HepG2 (cell line): ENCODE data around the gene DNAJC5. TPM values are rescaled to one million over a fixed set of nuclear protein-coding genes. Genes with fewer than 3 reads are reported as not detected.

Experiments used
- ARNTL ChIP-seq: sonication (generic); formaldehyde crosslinking; IDR thresholded peaks from 2 replicates; pipeline ENCODE4 v1.4.0; 2020; ENCODE audit warnings: mild to moderate bottlenecking, missing genetic modification reagents
- FOXP1 ChIP-seq, 2 experiments: fragments of 450-650 bp in 1 of 2; IDR thresholded peaks; 2 replicates each; pipeline ENCODE4 v1.6.1; 2017 to 2018; ENCODE audit warnings: antibody characterized with exemption in 1 of 2
- FOXP4 ChIP-seq: sonication (generic); formaldehyde crosslinking; IDR thresholded peaks from 2 replicates; pipeline ENCODE4 v1.4.0; 2020; ENCODE audit warnings: missing genetic modification reagents
- IKZF4 ChIP-seq: sonication (generic); formaldehyde crosslinking; IDR thresholded peaks from 2 replicates; pipeline ENCODE4 v1.5.1; 2020; ENCODE audit warnings: borderline replicate concordance, mild to moderate bottlenecking, low read depth, missing genetic modification reagents; ENCODE audit errors: not compliant biosample characterization
- NFE2 ChIP-seq: sonication (generic); formaldehyde crosslinking; IDR thresholded peaks from 2 replicates; pipeline ENCODE4 v1.4.0; 2020; ENCODE audit warnings: missing genetic modification reagents
- POLR2G ChIP-seq: fragments of 200-400 bp; formaldehyde crosslinking; IDR thresholded peaks from 2 replicates; pipeline ENCODE4 v1.6.1; 2018; ENCODE audit warnings: mild to moderate bottlenecking, low read depth, low read length, moderate library complexity
- TEAD2 ChIP-seq: sonication (generic); formaldehyde crosslinking; IDR thresholded peaks from 2 replicates; pipeline ENCODE4 v1.9.0; 2021; ENCODE audit warnings: missing genetic modification reagents
- ZBTB40 ChIP-seq, 2 experiments: fragments of 450-650 bp in 1 of 2; sonication (generic) in 1 of 2; formaldehyde crosslinking in 1 of 2; IDR thresholded peaks; 2 replicates each; pipeline versions ENCODE4 v1.6.1 to v1.8.0; 2016 to 2022; ENCODE audit warnings: antibody characterized with exemption in 1 of 2, mild to moderate bottlenecking in 1 of 2, missing genetic modification reagents in 1 of 2
- ZBTB8A ChIP-seq: sonication (generic); formaldehyde crosslinking; IDR thresholded peaks from 2 replicates; pipeline ENCODE4 v1.4.0; 2020; ENCODE audit warnings: mild to moderate bottlenecking, low read depth, missing genetic modification reagents, borderline replicate concordance
- ZFAT ChIP-seq: sonication (generic); formaldehyde crosslinking; conservative IDR thresholded peaks from 2 replicates; pipeline ENCODE4 v1.8.1; 2023; ENCODE audit warnings: missing genetic modification reagents, inconsistent platforms
- ZNF383 ChIP-seq: sonication (generic); formaldehyde crosslinking; IDR thresholded peaks from 2 replicates; pipeline ENCODE4 v1.4.0; 2020; ENCODE audit warnings: missing genetic modification reagents, mild to moderate bottlenecking, borderline replicate concordance
- ZNF605 ChIP-seq: sonication (generic); formaldehyde crosslinking; IDR thresholded peaks from 2 replicates; pipeline ENCODE4 v1.8.0; 2022; ENCODE audit warnings: mild to moderate bottlenecking, missing genetic modification reagents
- ZNF891 ChIP-seq: sonication (generic); formaldehyde crosslinking; IDR thresholded peaks from 2 replicates; pipeline ENCODE4 v1.5.0; 2020; ENCODE audit warnings: mild to moderate bottlenecking, missing genetic modification reagents
- polyA plus RNA-seq, 8 experiments: library from polyadenylated mRNA; depleted of rRNA in 3 of 8; stranded (reverse) in 7 of 8; unstranded in 1 of 8; fragments of >200 nt; fragmentation: Illumina TruSeq in 4 of 8; extraction: Trizol in 4 of 8; gene quantifications; 2 replicates each; pipeline versions ENCODE4 v1.2.1 to v1.2.3, GENCODE V29; 2011 to 2016; ENCODE audit warnings: low read depth in 4 of 8, missing spikeins in 1 of 8, mixed read lengths in 1 of 8; ENCODE audit not compliant: insufficient read depth in 1 of 8
- total RNA-seq, 5 experiments: library from RNA; depleted of rRNA; stranded (reverse); fragments of >200 nt; fragmentation: Illumina TruSeq; extraction: Trizol; gene quantifications; 2 replicates each; pipeline ENCODE4 v1.2.3, GENCODE V29; 2016; ENCODE audit warnings: low read depth in 1 of 5

DNAJC5 gene
- total and polyA plus RNA-seq, 2 of the 13 experiments (the other 11 are each of a cell fraction or from before 2014, with no cell fraction given): 42.8 to 64.5 TPM

- TF ChIP-seq FOXP4 (no peak), POLR2G (no peak), ZNF891 (CRISPR knock-in tag) (no peak), TEAD2 (CRISPR knock-in tag) (no peak), NFE2 (no peak), ZBTB40 (IDR thresholded peaks at IDR 0.05) (peak; percentile 61), ZBTB40 (CRISPR knock-in tag; IDR thresholded peaks at IDR 0.05) (no peak), ARNTL (no peak), ZNF605 (CRISPR knock-in tag) (no peak), ZBTB8A (CRISPR knock-in tag) (peak; percentile 22; the same call in 1 of the 2 replicates), ZNF383 (CRISPR knock-in tag) (0 out of 2 replicates have a peak, but pooled peaks have one; percentile 30), FOXP1 (IDR thresholded peaks at IDR 0.05) (peak; percentile 83; the same call in 1 of the 2 replicates), FOXP1 (CRISPR knock-in tag; IDR thresholded peaks at IDR 0.05) (no peak), ZFAT (CRISPR knock-in tag) (no peak), IKZF4 (CRISPR knock-in tag) (no peak)
Measured at GRCh38 chr20:63846888-63847236, 48.1 kb upstream of the DNAJC5 start (continued).
